MCF 10A (cell line): ENCODE measurements around the gene TENT4B. TPM values are rescaled to one million over a fixed set of nuclear protein-coding genes. Genes with fewer than 3 reads are reported as not detected.

Experiments used
- Bru-seq: library from RNA; stranded (reverse); fragments of 400-500 nt; gene quantifications from one replicate; lab custom pipeline; 2021; lab: Mats Ljungman, UMichigan
- BruChase-seq, 2 experiments: library from RNA; stranded (reverse); fragments of 400-500 nt; gene quantifications; one replicate each; lab custom pipeline; 2021; lab: Mats Ljungman, UMichigan
- BruUV-seq: library from RNA; stranded (reverse); fragments of 400-500 nt; replicated peaks from 2 replicates; lab custom pipeline; 2021; lab: Mats Ljungman, UMichigan
- CTCF ChIA-PET: fragments of 300-600 bp; sonication (Branson Sonifier 250); formaldehyde crosslinking; extraction: SDS; loops from one replicate; lab custom pipeline; 2021; ENCODE audit warnings: antibody characterized with exemption, inconsistent platforms; lab: Yijun Ruan, JAX
- POLR2A ChIA-PET: fragments of 300-600, 350-650 bp; sonication (Branson Sonifier 250); formaldehyde crosslinking; extraction: SDS; loops from one replicate; lab custom pipeline; 2020; ENCODE audit warnings: antibody characterized with exemption, inconsistent platforms; lab: Yijun Ruan, JAX
- DNase-seq: peaks from one replicate; pipeline ENCODE4 v3.0.0-alpha.2; 2018; ENCODE audit not compliant: unreplicated experiment
- H3K27ac Mint-ChIP-seq: one replicate; pipeline ENCODE4 v1.8.0; 2022; ENCODE audit warnings: mild to moderate bottlenecking, low read depth, mixed read lengths; ENCODE audit not compliant: unreplicated experiment
- H3K27me3 Mint-ChIP-seq: one replicate; pipeline ENCODE4 v1.8.0; 2022; ENCODE audit warnings: mixed read lengths; ENCODE audit not compliant: insufficient read depth, unreplicated experiment
- H3K36me3 Mint-ChIP-seq: one replicate; pipeline ENCODE4 v1.8.0; 2022; ENCODE audit warnings: mild to moderate bottlenecking, moderate library complexity, mixed read lengths; ENCODE audit not compliant: insufficient read depth, unreplicated experiment
- H3K4me1 Mint-ChIP-seq: one replicate; pipeline ENCODE4 v1.8.0; 2022; ENCODE audit warnings: mixed read lengths; ENCODE audit not compliant: insufficient read depth, unreplicated experiment
- H3K4me3 Mint-ChIP-seq: one replicate; pipeline ENCODE4 v1.8.0; 2022; ENCODE audit warnings: mild to moderate bottlenecking, moderate library complexity, mixed read lengths; ENCODE audit not compliant: unreplicated experiment
- H3K9me3 Mint-ChIP-seq: one replicate; pipeline ENCODE4 v1.8.0; 2022; ENCODE audit warnings: mixed read lengths; ENCODE audit not compliant: unreplicated experiment
- CTCF ChIP-seq: fragments of 200-600 bp; IDR thresholded peaks from one replicate; pipeline ENCODE4 v1.8.0; 2022; ENCODE audit warnings: antibody characterized with exemption, mild to moderate bottlenecking; ENCODE audit not compliant: unreplicated experiment
- intact Hi-C: fragments of 100-400 bp; cut with micrococcal nuclease; formaldehyde crosslinking; loops from 2 replicates; pipeline ENCODE4 v1.14.1; 2022
- long read RNA-seq: library from polyadenylated mRNA; stranded (forward); transcript quantifications from one replicate; pipeline ENCODE4 v2.0.0, GENCODE V29; 2022
- total RNA-seq: library from RNA; stranded (reverse); gene quantifications from 2 replicates; pipeline ENCODE4 v1.2.3, GENCODE V29; 2022

Gene TENT4B
- total RNA-seq = 11.5 and 12.1 TPM in 2 replicates
- percentile 68 among the genes with signal in this experiment for Bru-seq, nascent RNA
- percentile 69 among the genes with signal in this experiment for BruChase-seq, experiment 1, labeled RNA remaining after a 6-hour chase
- BruChase-seq, experiment 2, labeled RNA remaining after a 2-hour chase = percentile 71 among the genes with signal in this experiment
- long read RNA-seq, full-length matches to known transcripts = 1 of 11 reads
- long read RNA-seq, partial matches to known transcripts = 1 of 11 reads
- long read RNA-seq, other reads (novel, unspliced or antisense) = 9 of 11 reads

GRCh38 chr16:50152807-50153595 is at the start of gene TENT4B:
Gene TENT4B, plus strand, starts transcription at chr16:50153306. Its CDS starts 316 bp downstream, at chr16:50153622.
- Mint-ChIP-seq H3K27me3 (no peaks in the 10 kb centered on the region), H3K9me3 (no peaks in the 10 kb centered on the region), H3K27ac (peak within 1 kb of the TSS; percentile 84), H3K4me1 (peaks cover 22% of the 10 kb centered on the region), H3K4me3 (peak within 1 kb of the TSS; percentile 76), H3K36me3 (no peaks in the 10 kb centered on the region)
- ChIA-PET CTCF (no interaction called here), POLR2A (interaction anchor here (1.0 to 2.0 kb wide), 3 partner anchors 50 to 128 kb away, joined by 4 to 6 read pairs (median 5); partner anchors contain the start of gene CNEP1R1)
- peak; percentile 83 for DNase-seq
- no peak for TF ChIP-seq CTCF
- intact Hi-C loops = loop anchor here (10.0 kb wide), 1 partner anchor 128 kb away; the partner anchor contains the start of gene CNEP1R1
- no TSS peak for BruUV-seq

- Mint-ChIP-seq H3K27me3 (no peaks in the 10 kb centered on the region), H3K4me3 (no peak overlapping the region), H3K27ac (no peak overlapping the region), H3K9me3 (no peaks in the 10 kb centered on the region), H3K36me3 (peaks cover 61% of the 10 kb centered on the region), H3K4me1 (peaks cover 5% of the 10 kb centered on the region)
- ChIA-PET POLR2A (interaction anchor here (1.5 to 1.8 kb wide), 2 partner anchors 16 to 49 kb away, joined by 4 to 6 read pairs; partner anchors contain the start of gene TENT4B), CTCF (interaction anchor here (0.8 kb wide), 1 partner anchor 79 kb away, joined by 3 read pairs; the partner anchor contains the start of gene CNEP1R1)
- peak; percentile 60 for DNase-seq
- BruUV-seq = no TSS peak
- TF ChIP-seq CTCF = no peak
- intact Hi-C loops = no loop called here
These were observed 49.3 kb upstream of the TENT4B start for GRCh38 chr16:50103764-50104163.

GRCh38 chr16:50114357-50115129 is 38.6 kb upstream of the TENT4B start:
- BruUV-seq = no TSS peak
- Mint-ChIP-seq H3K36me3 (no peaks in the 10 kb centered on the region), H3K27me3 (no peaks in the 10 kb centered on the region), H3K9me3 (no peaks in the 10 kb centered on the region), H3K27ac (peak overlapping the region; percentile 51), H3K4me3 (no peak overlapping the region), H3K4me1 (peaks cover 9% of the 10 kb centered on the region)
- no peak for TF ChIP-seq CTCF
- CTCF ChIA-PET = interaction anchor here (0.6 kb wide), 2 partner anchors 46 to 862 kb away, joined by 4 read pairs; no protein-coding TSS in a partner anchor
- no peak for DNase-seq
- POLR2A ChIA-PET = no interaction called here
- intact Hi-C loops = no loop called here
